Lower lobe of right lung (tissue), 2 donors: Measurements from ENCODE around the gene QRFP. TPM values are rescaled to one million over a fixed set of nuclear protein-coding genes. Genes with fewer than 3 reads are reported as not detected.
A peak's percentile ranks its signal among the peaks of the same experiment; 100 is the strongest.

Experiments used
- ATAC-seq, 2 donors: fragments of 200-7000 bp; cut with Tn5 transposase; one replicate each; pipeline ENCODE4 v1.9.1; 2020 to 2022; ENCODE audit warnings: mild to moderate bottlenecking in 2 of 2, moderate library complexity in 2 of 2
- DNase-seq: peaks from one replicate; pipeline ENCODE4 v3.0.0-alpha.2; 2020
- H3K27ac ChIP-seq: fragments of 200-600 bp; one replicate; pipeline ENCODE4 v1.8.0; 2022
- H3K27me3 ChIP-seq: fragments of 200-600 bp; one replicate; pipeline ENCODE4 v1.8.0; 2022; ENCODE audit warnings: low read depth
- H3K36me3 ChIP-seq: fragments of 200-600 bp; one replicate; pipeline ENCODE4 v1.8.0; 2022; ENCODE audit warnings: mild to moderate bottlenecking
- H3K4me1 ChIP-seq: fragments of 200-600 bp; one replicate; pipeline ENCODE4 v1.8.0; 2022
- H3K4me3 ChIP-seq: fragments of 200-600 bp; one replicate; pipeline ENCODE4 v1.8.0; 2022; ENCODE audit warnings: mild to moderate bottlenecking
- H3K9me3 ChIP-seq: fragments of 200-600 bp; one replicate; pipeline ENCODE4 v1.8.0; 2022
- CTCF ChIP-seq: fragments of 200-600 bp; IDR thresholded peaks from one replicate; pipeline ENCODE4 v1.8.0; 2022; ENCODE audit warnings: antibody characterized with exemption, mild to moderate bottlenecking
- intact Hi-C: fragments of 100-400 bp; cut with DNase I; formaldehyde crosslinking; loops from one replicate; pipeline ENCODE4 v1.11.0; 2022
- total RNA-seq: library from RNA; stranded (reverse); fragmentation: NEBNext Ultra II Directional; extraction: Animal tissue kit (Norgen Biotek cat#: 25700); gene quantifications from one replicate; pipeline ENCODE4 v1.2.1, GENCODE V29; 2021
- donor health status: DM: no; HTN: yes; CAD: no; lungs with severe emphysema.

Gene QRFP
- total RNA-seq, 1 donor from 2014 or later, result not detected

DNA sequence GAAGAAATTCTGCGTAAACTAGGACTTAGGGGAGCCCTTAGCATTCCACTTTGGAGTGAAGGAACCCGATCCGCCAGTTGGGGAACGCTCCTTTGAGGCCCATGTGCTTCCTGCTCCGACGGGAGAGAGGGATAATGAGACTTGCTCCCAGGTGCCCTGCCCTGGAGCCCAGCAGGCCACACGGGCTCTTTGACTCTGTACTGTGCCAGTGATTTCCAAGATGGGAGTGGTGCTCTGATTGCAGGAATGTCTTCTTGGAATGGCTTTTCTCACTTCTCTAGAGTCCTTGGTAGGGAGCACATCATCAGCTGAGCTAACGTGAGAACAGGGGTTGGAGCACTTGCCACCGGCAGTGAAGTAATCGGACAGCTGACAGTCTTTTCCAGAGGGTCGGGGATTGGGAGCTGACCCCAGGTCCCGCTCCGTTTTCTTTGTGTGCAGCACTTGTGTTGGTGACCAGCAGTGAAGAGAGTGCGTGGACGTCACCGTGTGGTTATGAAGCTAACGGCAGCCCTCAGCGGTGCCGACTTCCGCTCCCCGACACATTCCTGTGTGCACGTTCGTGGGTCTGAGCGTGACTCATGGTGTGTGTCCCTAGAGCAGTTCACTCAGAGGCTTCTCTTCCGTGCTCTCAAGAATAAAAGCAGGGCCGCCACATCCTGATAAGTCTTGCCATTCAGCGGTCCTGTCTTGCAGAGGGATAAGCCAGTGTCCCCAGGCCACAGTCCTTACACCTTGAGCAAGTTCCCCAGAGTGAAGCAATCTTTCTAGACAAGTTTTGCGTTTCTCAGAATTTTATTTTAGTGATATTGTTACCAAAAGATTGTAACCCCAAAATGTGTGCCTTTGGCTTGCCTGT, 35.9 kb downstream of the QRFP start:
- intact Hi-C loops, result loop anchor here (10.0 kb wide), 1 partner anchor 156 kb away; no protein-coding TSS in a partner anchor
- H3K27ac ChIP-seq, result peak overlapping the region; percentile 75
- ATAC-seq (peak; percentile 96 to 97), DNase-seq (peak; percentile 88)
- H3K36me3 ChIP-seq, result peaks cover 78% of the 10 kb centered on the region
- H3K9me3 ChIP-seq, result no peaks in the 10 kb centered on the region
- no peak overlapping the region for H3K4me3 ChIP-seq
- H3K4me1 ChIP-seq, result peaks cover 18% of the 10 kb centered on the region
- peak; percentile 38 for TF ChIP-seq CTCF
- H3K27me3 ChIP-seq, result no peaks in the 10 kb centered on the region

DNA sequence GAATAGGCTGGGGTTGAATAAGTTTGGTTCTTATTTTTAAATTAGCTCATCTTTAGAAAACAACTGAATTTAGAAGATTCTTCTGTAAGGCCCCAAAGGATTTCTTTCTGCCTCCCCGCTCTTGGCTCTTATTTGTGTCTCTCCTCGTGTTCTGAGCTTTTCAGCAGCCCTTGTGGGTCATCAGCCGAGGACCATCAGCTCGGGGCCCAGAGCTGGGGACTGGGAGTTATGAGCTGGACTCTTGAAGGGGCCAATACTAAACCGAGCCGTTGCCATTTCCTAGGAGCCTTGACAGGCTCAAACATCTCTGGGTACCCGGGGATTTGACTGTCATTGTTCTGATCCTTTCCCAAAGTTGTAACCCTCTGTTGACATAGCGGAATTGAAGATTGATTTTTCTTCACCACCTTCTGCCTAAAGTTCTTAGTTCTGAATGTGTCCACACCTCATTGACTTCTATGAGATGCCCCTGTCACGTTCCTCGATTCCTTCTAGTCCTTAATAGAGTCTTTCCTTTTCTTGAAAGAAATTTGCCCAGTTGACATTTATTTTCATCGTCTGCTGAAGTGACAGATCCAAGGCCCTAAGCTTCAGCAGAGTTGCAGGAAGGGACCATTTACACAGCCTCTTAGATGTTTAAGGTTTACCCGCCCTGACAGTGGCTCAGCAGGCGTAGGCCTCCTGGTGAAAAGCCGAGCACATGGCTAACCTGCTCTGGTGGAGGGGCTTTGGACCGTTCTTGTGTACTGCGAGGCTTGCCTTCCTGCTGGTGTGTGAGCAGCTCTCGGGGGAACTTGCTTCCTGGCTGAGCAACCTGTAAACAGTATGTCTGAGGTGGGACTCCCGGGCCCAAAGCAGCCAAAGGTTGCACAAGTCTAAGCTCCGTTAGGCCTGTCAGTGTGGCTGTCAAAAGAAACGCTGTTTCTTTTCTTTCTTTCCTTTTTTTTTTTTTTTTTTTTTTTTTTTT, 37.6 kb downstream of the QRFP start:
- no peak for TF ChIP-seq CTCF
- Histone ChIP-seq H3K4me3 (no peak overlapping the region), H3K4me1 (peaks cover 18% of the 10 kb centered on the region), H3K27ac (peak overlapping the region; percentile 31), H3K36me3 (peaks cover 78% of the 10 kb centered on the region), H3K9me3 (no peaks in the 10 kb centered on the region), H3K27me3 (no peaks in the 10 kb centered on the region)
- intact Hi-C loops, result no loop called here
- DNase-seq (no peak), ATAC-seq (no peak)

GRCh38 chr9:130857864-130858738, 38.5 kb downstream of the QRFP start:
- ATAC-seq, result peak in 1 of 2 donors; percentile 17
- Histone ChIP-seq H3K4me1 (peaks cover 18% of the 10 kb centered on the region), H3K27ac (peak overlapping the region; percentile 31), H3K4me3 (no peak overlapping the region), H3K9me3 (no peaks in the 10 kb centered on the region), H3K27me3 (no peaks in the 10 kb centered on the region), H3K36me3 (peaks cover 71% of the 10 kb centered on the region)
- intact Hi-C loops, result no loop called here
- DNase-seq, result no peak
- TF ChIP-seq CTCF, result no peak

DNA sequence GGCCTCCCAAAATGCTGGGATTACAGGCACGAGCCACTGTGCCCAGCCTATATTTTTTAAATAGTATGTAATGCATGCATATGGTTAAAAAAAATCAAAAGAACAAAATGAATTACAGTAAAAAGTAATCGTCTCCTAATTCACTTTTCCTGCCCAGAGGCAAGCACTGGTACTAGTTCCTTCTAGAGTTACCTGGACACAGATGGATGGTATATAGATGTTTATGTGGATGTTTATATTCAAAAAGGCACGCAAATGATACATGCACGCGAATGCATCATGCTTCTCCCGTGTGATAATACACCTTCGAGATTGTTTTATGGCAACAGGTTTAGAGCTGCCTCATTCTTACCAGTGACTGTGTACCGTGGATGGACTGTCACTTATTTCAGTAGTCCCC, 40.1 kb downstream of the QRFP start:
- intact Hi-C loops, result no loop called here
- no peak for ATAC-seq
- no peak overlapping the region for H3K27ac ChIP-seq

More for the DNA sequence above, 40.1 kb downstream of the QRFP start:
- no peak overlapping the region for H3K4me3 ChIP-seq
- no peak for TF ChIP-seq CTCF
- H3K9me3 ChIP-seq, result no peaks in the 10 kb centered on the region
- peaks cover 17% of the 10 kb centered on the region for H3K4me1 ChIP-seq
- H3K36me3 ChIP-seq, result peaks cover 57% of the 10 kb centered on the region
- no peak for DNase-seq
- no peaks in the 10 kb centered on the region for H3K27me3 ChIP-seq
